Measurements from ENCODE around the gene ELF2.
"Not testable (repeated sequence)": the region's sequence is repeated elsewhere in the genome, so short reads cannot be mapped to it uniquely, and the experiment has no call there.

The ELF2 gene

GRCh38 chr4:139177049-139177868 is at the start of gene ELF2:
ELF2 (minus strand) TSS chr4:139177218; CDS start chr4:139137701, 39,517 bp downstream.
- DNase-seq = peak; percentile 95

DNA sequence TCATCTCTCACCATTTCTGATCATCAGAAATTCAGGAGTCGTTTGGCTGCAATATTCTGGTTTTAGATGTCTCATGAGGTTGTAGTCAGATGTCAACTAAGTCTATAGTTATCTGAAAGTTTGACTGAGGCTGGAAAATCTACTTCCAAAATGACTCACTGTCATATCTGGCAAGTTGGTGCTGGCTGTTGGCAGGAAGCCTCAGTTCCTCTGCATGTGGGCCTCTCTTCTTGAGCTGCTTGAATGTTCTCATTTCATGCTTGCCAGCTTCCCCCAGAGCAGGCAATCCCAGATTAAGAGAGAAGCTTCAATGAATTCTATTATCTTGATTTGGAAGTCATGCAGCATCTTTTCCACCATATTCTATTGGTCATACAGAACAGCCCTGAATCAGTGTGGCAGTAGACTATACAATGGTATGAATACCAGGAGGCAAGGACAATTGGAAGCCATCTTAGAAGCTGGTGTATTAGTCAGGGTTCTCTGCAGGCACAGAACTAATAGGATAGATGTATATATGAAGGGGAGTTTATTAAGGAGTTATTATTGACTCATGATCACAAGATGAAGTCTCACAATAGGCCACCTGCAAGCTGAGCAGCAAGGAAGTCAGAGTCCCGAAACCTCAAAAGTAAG is 46.8 kb upstream of the ELF2 start:
- DNase-seq = no peak

DNA sequence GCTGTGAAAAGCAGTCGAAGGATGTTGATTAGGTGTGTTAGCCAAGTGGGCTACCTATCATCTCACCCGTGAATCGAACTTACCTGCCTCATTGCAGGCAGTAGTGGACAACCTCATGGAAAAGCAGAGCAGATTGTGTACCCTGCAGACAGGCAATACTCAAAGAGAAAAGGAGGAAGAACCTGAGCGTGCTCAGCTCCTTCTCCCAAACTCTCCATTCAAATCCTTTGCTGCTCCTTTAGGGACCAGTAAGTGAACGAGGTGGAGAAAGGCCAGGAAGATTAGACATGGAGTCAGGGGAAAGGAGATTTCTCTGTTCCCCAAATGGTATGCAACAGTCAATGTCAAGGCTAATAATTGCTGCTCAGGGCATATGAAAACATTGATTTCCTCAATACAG is 45.2 kb upstream of the ELF2 start:
- DNase-seq = no peak

- no peak for DNase-seq
These were observed 44.7 kb upstream of the ELF2 start for GRCh38 chr4:139221687-139222086.

- DNase-seq = no peak
These were observed 42.5 kb upstream of the ELF2 start for GRCh38 chr4:139219450-139220055.

DNA sequence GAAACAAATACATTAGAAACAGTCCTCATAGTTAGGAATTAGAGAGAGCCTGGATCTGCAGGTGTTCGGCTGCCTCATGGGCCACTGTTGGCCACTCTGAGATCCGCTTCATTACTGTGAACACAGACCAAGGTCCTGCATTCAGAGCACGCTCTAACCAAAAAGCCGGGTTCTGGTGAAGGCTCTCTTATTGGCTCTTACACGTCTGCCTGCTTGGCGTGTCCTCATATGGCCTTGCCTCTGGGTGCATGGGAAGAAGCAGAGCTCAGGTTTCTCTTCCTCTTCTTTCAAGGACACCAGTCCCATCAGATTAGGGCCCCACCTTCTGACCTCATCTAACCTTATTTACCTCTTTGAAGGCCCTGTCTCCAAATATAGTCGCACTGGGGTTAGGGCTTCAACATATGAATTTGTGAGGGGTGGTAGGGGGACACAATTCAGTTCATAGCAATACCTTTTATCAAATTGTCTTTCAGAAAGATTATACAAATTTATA is 37.1 kb upstream of the ELF2 start:
- DNase-seq = peak; percentile 7

DNA sequence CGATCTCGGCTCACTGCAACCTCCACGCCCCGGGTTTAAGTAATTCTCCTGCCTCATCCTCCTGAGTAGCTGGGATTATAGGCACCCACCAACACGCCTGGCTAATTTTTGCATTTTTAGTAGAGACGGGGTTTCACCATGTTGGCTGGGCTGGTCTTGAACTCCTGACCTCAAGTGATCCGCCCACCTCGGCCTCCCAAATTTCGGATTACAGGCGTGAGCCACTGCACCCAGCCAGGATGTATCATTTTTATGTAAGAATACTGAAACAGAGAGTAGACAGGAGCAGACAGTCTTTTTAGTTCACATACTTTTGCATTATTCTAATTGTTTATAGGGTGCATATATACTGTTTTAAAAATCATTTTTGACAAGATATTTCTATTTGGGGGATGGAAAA is 36.6 kb upstream of the ELF2 start:
- not testable (repeated sequence) for DNase-seq

- no peak for DNase-seq
These were observed 35.9 kb upstream of the ELF2 start for GRCh38 chr4:139212900-139213299.

GRCh38 chr4:139210486-139210885 is 33.5 kb upstream of the ELF2 start:
- DNase-seq = no peak

- DNase-seq = no peak
These were observed 32.5 kb upstream of the ELF2 start for GRCh38 chr4:139209470-139210063.

- peak; percentile 27 for DNase-seq
These were observed 31.5 kb upstream of the ELF2 start for GRCh38 chr4:139208404-139208945.

GRCh38 chr4:139207873-139208403 is 30.9 kb upstream of the ELF2 start:
- DNase-seq = no peak

- DNase-seq = no peak
These were observed 30.2 kb upstream of the ELF2 start for GRCh38 chr4:139207247-139207646.

DNA sequence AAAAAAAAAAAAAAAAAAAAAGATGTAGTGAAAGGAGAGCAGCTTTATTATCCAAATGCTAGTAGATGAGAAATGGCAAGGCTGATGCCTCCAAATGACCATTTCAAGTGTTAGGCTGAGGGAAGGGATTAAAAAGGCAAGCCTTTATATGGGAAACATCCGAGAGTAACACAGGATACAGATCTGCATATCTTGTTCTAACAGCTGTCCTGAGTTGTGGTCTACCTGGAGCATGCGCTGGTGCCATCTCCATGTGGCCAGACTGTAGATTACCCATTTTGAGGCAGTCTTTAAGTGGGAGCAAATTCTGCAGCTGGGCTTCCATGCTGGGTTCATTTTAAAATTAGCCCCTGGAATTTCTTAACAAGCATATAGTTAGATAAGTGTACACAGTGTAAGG is 26.0 kb upstream of the ELF2 start:
- no peak for DNase-seq

- no peak for DNase-seq
These were observed 23.5 kb upstream of the ELF2 start for GRCh38 chr4:139200506-139200905.

DNA sequence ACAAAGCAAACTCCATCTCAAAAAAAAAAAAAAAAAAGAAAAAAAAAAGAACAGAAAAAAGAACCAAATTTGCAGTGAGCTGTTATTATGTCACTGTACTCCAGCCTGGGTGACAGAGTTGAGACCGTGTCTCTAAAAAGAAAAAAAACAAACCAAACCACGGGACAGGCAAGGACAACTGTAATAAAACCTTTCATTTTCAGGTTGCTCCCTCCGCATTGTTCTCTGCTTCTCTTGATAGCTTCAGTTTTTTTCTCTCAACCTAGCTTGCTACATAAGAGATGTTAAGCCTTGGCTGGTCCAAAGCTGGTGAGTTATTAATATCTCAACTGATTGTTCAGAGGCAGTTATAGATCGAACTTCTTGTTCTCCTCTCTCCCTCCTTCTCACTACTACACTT is 23.1 kb upstream of the ELF2 start:
- no peak for DNase-seq

GRCh38 chr4:139197214-139197613 is 20.2 kb upstream of the ELF2 start:
- not testable (repeated sequence) for DNase-seq

- no peak for DNase-seq
These were observed 19.4 kb upstream of the ELF2 start for GRCh38 chr4:139196462-139196861.

GRCh38 chr4:139191373-139191772 is 14.4 kb upstream of the ELF2 start:
- DNase-seq = no peak

DNA sequence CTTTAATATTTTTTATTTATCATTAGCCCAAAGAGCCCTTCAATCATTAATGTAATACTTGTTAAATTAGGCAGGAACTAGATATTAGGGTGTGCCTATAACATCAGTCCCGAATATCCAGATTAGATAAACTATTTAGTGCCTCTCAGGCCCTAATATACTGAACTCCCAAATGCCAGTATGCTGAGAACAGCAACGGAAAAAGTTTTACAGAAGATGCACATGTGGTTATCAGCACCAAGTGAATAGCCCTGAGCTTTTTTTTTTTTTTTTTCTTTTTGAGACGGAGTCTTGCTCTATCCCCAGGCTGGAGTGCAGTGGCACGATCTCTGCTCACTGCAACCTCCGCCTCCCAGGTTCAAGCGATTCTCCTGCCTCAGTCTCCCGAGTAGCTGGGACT is 13.0 kb upstream of the ELF2 start:
- DNase-seq = no peak

- DNase-seq = no peak
These were observed 12.4 kb upstream of the ELF2 start for GRCh38 chr4:139189417-139189749.

DNA sequence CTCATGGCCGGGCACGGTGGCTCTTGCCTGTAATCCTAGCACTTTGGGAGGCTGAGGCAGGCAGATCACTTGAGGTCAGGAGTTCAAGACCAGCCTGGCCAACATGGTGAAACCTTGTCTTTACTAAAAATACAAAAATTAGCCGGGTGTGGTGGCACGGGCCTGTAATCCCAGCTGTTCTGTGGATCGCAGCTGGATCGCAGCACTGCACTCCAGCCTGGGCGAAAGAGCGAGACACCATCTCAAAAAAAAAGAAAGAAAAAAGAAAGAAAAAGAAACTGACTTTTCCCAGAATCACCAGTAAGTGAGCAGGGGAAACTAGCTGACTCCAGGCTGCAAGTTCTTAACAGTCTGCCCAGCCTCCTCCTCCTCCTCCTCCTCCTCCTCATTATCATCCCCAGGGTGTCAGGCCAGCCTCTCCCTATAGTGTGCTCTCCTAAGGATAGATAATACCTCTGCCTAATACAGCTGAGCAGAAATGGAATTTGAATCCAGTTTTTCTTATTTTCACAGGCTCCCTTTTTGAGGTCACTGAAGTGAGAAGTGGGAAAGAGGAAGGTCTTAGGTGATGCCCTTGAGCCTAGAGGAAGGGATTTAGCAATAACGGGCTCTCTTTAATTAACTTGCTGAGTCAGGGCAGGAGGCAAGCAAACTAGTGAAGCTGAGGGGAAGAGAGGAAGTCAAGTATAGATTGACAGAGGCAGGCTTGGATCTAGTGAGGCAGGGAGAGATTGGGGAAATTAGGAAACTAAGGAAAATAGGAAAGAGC is 11.8 kb upstream of the ELF2 start:
- DNase-seq = peak; percentile 44

Measured in NCI-H69 (cell line).